Progenitor cell of endocrine pancreas (in vitro differentiated cells): Measurements from ENCODE around the gene SCGN. TPM values are rescaled to one million over a fixed set of nuclear protein-coding genes. Genes with fewer than 3 reads are reported as not detected.

Experiments
- DNase-seq: peaks from one replicate; pipeline ENCODE4 v3.0.0; 2021; ENCODE audit warnings: low spot score; ENCODE audit not compliant: unreplicated experiment
- H3K27ac Mint-ChIP-seq: 2 replicates; pipeline ENCODE4 v1.8.0; 2021; ENCODE audit warnings: mild to moderate bottlenecking, moderate library complexity, mixed read lengths
- H3K27me3 Mint-ChIP-seq: 2 replicates; pipeline ENCODE4 v1.8.0; 2021; ENCODE audit warnings: mixed read lengths
- H3K36me3 Mint-ChIP-seq: 2 replicates; pipeline ENCODE4 v1.8.0; 2022; ENCODE audit warnings: mixed read lengths; ENCODE audit not compliant: insufficient read depth
- H3K4me1 Mint-ChIP-seq: 2 replicates; pipeline ENCODE4 v1.8.0; 2021; ENCODE audit warnings: low read depth, mixed read lengths
- H3K4me3 Mint-ChIP-seq: 2 replicates; pipeline ENCODE4 v1.8.0; 2021; ENCODE audit warnings: low read depth, mild to moderate bottlenecking, moderate library complexity, mixed read lengths
- H3K9me3 Mint-ChIP-seq: 2 replicates; pipeline ENCODE4 v1.8.0; 2021; ENCODE audit warnings: low read depth, mixed read lengths
- CTCF ChIP-seq: fragments of 200-600 bp; sonication (generic); IDR thresholded peaks from one replicate; pipeline ENCODE4 v1.5.0; 2021; ENCODE audit warnings: antibody characterized with exemption, mild to moderate bottlenecking; ENCODE audit not compliant: unreplicated experiment
- total RNA-seq: library from RNA; stranded (reverse); gene quantifications from 2 replicates; pipeline ENCODE4 v1.2.1, GENCODE V29; 2021

The SCGN gene
- total RNA-seq, 1 donor from 2014 or later = 95.0 TPM

DNA sequence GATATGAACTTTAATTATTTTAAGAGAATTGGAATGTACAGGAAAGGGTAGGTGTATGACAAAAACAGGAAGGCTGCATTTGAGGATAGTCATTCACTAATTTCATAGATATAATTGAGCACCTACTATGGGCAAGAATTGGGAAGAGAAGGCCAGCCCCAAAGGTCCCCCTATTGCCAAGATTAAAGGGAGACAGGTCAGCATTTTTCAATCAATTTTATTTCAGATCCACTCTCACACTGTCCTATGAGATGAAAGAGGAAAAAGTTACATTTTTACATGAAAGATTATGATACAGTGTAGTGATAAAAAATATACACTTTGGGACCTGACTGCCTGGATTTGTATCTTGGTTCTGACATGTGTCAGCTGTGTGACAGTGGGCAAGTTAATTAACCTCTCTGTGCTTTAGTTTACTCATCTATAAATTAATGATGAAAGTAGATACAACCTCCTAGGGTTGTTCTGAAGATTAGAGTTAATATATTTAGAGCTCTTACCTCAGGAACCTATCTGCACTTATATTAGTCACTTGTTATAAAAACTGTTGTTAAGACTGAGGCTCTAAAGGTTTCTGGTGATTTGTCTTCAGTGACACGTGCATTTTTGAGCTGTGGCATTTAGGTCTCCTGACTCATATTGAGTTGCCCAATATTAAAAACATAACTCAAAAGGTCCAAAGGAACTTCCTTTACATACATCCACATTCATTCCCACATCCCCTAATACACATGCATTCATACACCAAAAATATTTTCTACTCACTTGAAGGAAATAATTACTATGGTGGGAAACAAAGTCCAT lies 45.7 kb downstream of the SCGN start:
- no peak for DNase-seq
- H3K27ac Mint-ChIP-seq = no peak overlapping the region
- peaks cover 9% of the 10 kb centered on the region for H3K4me1 Mint-ChIP-seq
- no peaks in the 10 kb centered on the region for H3K9me3 Mint-ChIP-seq
- no peak overlapping the region for H3K4me3 Mint-ChIP-seq
- no peak for TF ChIP-seq CTCF
- peaks cover 8% of the 10 kb centered on the region for H3K36me3 Mint-ChIP-seq
- H3K27me3 Mint-ChIP-seq = no peaks in the 10 kb centered on the region

DNA sequence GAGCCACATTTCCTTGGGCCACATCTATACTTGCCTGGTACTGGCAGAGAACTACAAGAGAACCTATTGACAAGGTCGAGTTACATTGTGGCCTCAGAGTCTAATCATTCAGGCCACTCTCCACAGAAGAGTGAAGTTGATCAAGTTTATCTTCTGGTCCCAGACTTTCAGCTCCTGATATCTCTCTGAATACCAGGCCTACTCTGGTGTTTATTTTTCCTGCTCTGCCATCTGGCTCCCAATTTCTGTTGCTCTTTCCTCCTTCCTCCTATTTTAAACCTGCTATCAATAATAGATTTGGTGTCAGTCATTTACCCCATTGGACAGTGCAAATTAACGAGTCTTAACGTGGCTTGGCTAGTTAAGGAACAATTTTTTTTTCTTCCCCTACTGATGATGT lies 46.6 kb downstream of the SCGN start:
- H3K4me3 Mint-ChIP-seq = no peak overlapping the region
- H3K27me3 Mint-ChIP-seq = no peaks in the 10 kb centered on the region
- DNase-seq = no peak
- H3K27ac Mint-ChIP-seq = no peak overlapping the region
- H3K4me1 Mint-ChIP-seq = peaks cover 9% of the 10 kb centered on the region
- TF ChIP-seq CTCF = no peak
- no peaks in the 10 kb centered on the region for H3K9me3 Mint-ChIP-seq
- peaks cover 8% of the 10 kb centered on the region for H3K36me3 Mint-ChIP-seq

GRCh38 chr6:25699649-25700048 lies 47.6 kb downstream of the SCGN start:
- Mint-ChIP-seq H3K9me3 (no peaks in the 10 kb centered on the region), H3K27me3 (no peaks in the 10 kb centered on the region), H3K36me3 (peaks cover 8% of the 10 kb centered on the region), H3K27ac (no peak overlapping the region), H3K4me1 (peaks cover 7% of the 10 kb centered on the region), H3K4me3 (no peak overlapping the region)
- DNase-seq = no peak
- no peak for TF ChIP-seq CTCF

DNA sequence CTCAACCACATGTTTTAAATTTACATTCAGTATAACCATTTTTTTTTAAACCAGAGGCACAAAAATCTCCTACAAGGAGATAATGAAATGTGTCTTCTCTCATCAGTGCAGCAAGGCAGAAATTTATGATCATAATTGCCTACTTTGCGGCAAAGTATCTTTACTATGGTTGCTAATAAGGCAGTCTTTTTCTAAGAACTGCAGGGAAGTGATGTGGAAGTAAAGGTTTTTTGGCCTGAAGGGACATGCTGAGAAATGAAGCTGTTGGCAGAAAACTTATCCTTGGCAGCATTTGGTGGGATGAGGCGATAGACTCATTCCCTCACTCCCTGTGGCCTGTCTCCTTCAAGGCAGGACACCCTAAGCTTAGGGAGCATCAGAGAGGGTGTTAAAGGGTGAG lies 48.7 kb downstream of the SCGN start:
- Mint-ChIP-seq H3K27ac (no peak overlapping the region), H3K27me3 (no peaks in the 10 kb centered on the region), H3K4me3 (no peak overlapping the region), H3K4me1 (peaks cover 6% of the 10 kb centered on the region), H3K36me3 (peaks cover 6% of the 10 kb centered on the region), H3K9me3 (no peaks in the 10 kb centered on the region)
- no peak for TF ChIP-seq CTCF
- DNase-seq = no peak

GRCh38 chr6:25701807-25702206 lies 49.8 kb downstream of the SCGN start:
- peak overlapping the region; percentile 44 for H3K27ac Mint-ChIP-seq
- H3K9me3 Mint-ChIP-seq = no peaks in the 10 kb centered on the region
- no peaks in the 10 kb centered on the region for H3K27me3 Mint-ChIP-seq
- H3K4me3 Mint-ChIP-seq = no peak overlapping the region
- no peak for DNase-seq
- peaks cover 5% of the 10 kb centered on the region for H3K36me3 Mint-ChIP-seq
- peaks cover 6% of the 10 kb centered on the region for H3K4me1 Mint-ChIP-seq
- TF ChIP-seq CTCF = no peak
